Pancreas (tissue), 10 donors: ENCODE measurements around the gene FHOD1. TPM values are rescaled to one million over a fixed set of nuclear protein-coding genes. Genes with fewer than 3 reads are reported as not detected.
A peak's percentile ranks its signal among the peaks of the same experiment; 100 is the strongest.

Experiments used
- ATAC-seq, 4 donors: fragments of 200-7000 bp; cut with Tn5 transposase; one replicate each; pipeline versions ENCODE4 v1.8.0 to v1.9.1; 2020; ENCODE audit warnings: mild to moderate bottlenecking in 4 of 4, moderate library complexity in 4 of 4
- DNase-seq, 6 donors: peaks; one replicate each; pipeline ENCODE4 v3.0.0-alpha.2; 2020
- FAIRE-seq: peaks from 2 replicates; lab custom pipeline; 2012; peaks lifted over from hg19 to GRCh38; lab: Jason Lieb, UNC
- H3K27ac ChIP-seq, 4 donors: fragments of 200-600 bp; sonication (generic); 1 replicate in 3 of 4; 2 replicates in 1 of 4; pipeline versions ENCODE4 v1.5.0 to v1.8.0; 2020
- H3K27me3 ChIP-seq, 4 donors: fragments of 200-600 bp; one replicate each; pipeline ENCODE4 v1.8.0; 2021
- H3K36me3 ChIP-seq, 3 donors: fragments of 200-600 bp; sonication (generic) in 1 of 3; one replicate each; pipeline versions ENCODE4 v1.5.0 to v1.8.0; 2020 to 2021
- H3K4me1 ChIP-seq, 3 donors: fragments of 200-600 bp; one replicate each; pipeline ENCODE4 v1.8.0; 2021
- H3K4me3 ChIP-seq, 4 donors: fragments of 200-600 bp; sonication (generic) in 2 of 4; one replicate each; pipeline versions ENCODE4 v1.5.0 to v1.8.0; 2020 to 2021
- H3K9me3 ChIP-seq, 4 donors: fragments of 200-600 bp; one replicate each; pipeline ENCODE4 v1.8.0; 2021
- WGBS, 2 donors: extraction: QIAGEN DNeasy Blood & Tissue Kit; methylation state at CpG; one replicate each; pipeline ENCODE4 v1.1.7; 2013; 5-methylcytosine and 5-hydroxymethylcytosine counted together
- intact Hi-C, 3 donors: fragments of 100-400 bp; cut with DNase I; formaldehyde crosslinking; loops; one replicate each; pipeline versions ENCODE4 v1.11.1 to v1.14.2; 2022
- polyA plus RNA-seq, 2 donors: library from polyadenylated mRNA; stranded (reverse); fragments of 200-250 nt; gene quantifications; one replicate each; pipeline ENCODE4 v1.2.3, GENCODE V29; 2013
- total RNA-seq, 6 donors: library from RNA; stranded (reverse); fragmentation: NEBNext Ultra II Directional in 4 of 6; extraction: Animal tissue kit (Norgen Biotek cat#: 25700) in 4 of 6; gene quantifications; one replicate each; pipeline versions ENCODE4 v1.2.1 to v1.2.4, GENCODE V29; 2021 to 2023
- TF ChIP-seq, protein P1 (sequence below), 4 donors: fragments of 200-600 bp; sonication (generic) in 3 of 4; IDR thresholded peaks; one replicate each; pipeline versions ENCODE4 v1.5.0 to v1.8.0; 2021; ENCODE audit warnings: antibody characterized with exemption in 4 of 4
- donor health status: healthy with polysubstance abuse.
- donor health status: DM: no; HTN: no; CAD: no; lungs with moderate emphysema.
- donor health status: DM: no; HTN: no; CAD: no.
- donor health status: control.
- donor health status: control.
- donor health status: Bipolar disorder and iron deficiency.
- donor health status: DM: yes; HTN: yes; CAD: no.
- donor health status: DM: no; HTN: no; CAD: no.
- donor health status: DM: no; HTN: no; CAD: no.
- donor health status: DM: yes; HTN: yes; CAD: no.

Gene FHOD1
- total and polyA plus RNA-seq, 8 donors: 7.8 to 41.2 (median 11.3) TPM

- TF ChIP-seq, protein P1, sequence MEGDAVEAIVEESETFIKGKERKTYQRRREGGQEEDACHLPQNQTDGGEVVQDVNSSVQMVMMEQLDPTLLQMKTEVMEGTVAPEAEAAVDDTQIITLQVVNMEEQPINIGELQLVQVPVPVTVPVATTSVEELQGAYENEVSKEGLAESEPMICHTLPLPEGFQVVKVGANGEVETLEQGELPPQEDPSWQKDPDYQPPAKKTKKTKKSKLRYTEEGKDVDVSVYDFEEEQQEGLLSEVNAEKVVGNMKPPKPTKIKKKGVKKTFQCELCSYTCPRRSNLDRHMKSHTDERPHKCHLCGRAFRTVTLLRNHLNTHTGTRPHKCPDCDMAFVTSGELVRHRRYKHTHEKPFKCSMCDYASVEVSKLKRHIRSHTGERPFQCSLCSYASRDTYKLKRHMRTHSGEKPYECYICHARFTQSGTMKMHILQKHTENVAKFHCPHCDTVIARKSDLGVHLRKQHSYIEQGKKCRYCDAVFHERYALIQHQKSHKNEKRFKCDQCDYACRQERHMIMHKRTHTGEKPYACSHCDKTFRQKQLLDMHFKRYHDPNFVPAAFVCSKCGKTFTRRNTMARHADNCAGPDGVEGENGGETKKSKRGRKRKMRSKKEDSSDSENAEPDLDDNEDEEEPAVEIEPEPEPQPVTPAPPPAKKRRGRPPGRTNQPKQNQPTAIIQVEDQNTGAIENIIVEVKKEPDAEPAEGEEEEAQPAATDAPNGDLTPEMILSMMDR (IDR thresholded peaks at IDR 0.05): no peak
- no peak for FAIRE-seq
- no peak overlapping the region for H3K4me3 ChIP-seq
- H3K36me3 ChIP-seq: no peaks in the 10 kb centered on the region
- peak in 1 of 6 donors; percentile 10 for DNase-seq
- H3K9me3 ChIP-seq: no peaks in the 10 kb centered on the region
- peaks cover 0 to 2% (median 0%) of the 10 kb centered on the region in 3 donors for H3K4me1 ChIP-seq
- no peaks in the 10 kb centered on the region for H3K27me3 ChIP-seq
- H3K27ac ChIP-seq: no peak overlapping the region
- no peak for ATAC-seq
- 91 to 95% methylated on average over 21 of the region's 21 CpGs for WGBS, 2 donors
- intact Hi-C loops: no loop called here
Observed at GRCh38 chr16:67283826-67284555, 36.7 kb upstream of the FHOD1 start.

- no peaks in the 10 kb centered on the region for H3K36me3 ChIP-seq
- peak in 1 of 6 donors; percentile 7 for DNase-seq
- H3K27me3 ChIP-seq: no peaks in the 10 kb centered on the region
- H3K27ac ChIP-seq: no peak overlapping the region
- FAIRE-seq: no peak
- no peaks in the 10 kb centered on the region for H3K9me3 ChIP-seq
- WGBS, 2 donors: 93% methylated on average over 7 of the region's 7 CpGs
- TF ChIP-seq, protein P1 (IDR thresholded peaks at IDR 0.05): no peak
- no peak overlapping the region for H3K4me3 ChIP-seq
- H3K4me1 ChIP-seq: peaks cover 0 to 5% (median 0%) of the 10 kb centered on the region in 3 donors
- no peak for ATAC-seq
- intact Hi-C loops: no loop called here
Observed at GRCh38 chr16:67283039-67283825, 36.0 kb upstream of the FHOD1 start.

DNA sequence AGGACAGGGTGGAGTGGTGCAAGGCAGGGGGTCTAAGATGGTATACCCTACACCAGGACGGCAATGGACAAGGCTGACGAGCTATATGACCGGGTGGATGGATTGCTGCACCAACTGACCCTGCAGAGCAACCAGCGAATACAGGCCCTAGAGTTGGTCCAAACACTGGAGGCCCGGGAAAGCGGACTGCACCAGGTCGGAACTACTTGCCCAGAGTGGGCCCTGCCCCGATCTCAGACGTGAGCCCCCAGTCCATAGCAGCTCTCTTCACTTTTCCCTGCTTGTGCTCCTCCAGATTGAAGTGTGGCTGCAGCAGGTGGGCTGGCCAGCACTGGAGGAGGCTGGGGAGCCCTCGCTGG is 35.1 kb upstream of the FHOD1 start:
- no peak for FAIRE-seq
- H3K27ac ChIP-seq: no peak overlapping the region

DNA sequence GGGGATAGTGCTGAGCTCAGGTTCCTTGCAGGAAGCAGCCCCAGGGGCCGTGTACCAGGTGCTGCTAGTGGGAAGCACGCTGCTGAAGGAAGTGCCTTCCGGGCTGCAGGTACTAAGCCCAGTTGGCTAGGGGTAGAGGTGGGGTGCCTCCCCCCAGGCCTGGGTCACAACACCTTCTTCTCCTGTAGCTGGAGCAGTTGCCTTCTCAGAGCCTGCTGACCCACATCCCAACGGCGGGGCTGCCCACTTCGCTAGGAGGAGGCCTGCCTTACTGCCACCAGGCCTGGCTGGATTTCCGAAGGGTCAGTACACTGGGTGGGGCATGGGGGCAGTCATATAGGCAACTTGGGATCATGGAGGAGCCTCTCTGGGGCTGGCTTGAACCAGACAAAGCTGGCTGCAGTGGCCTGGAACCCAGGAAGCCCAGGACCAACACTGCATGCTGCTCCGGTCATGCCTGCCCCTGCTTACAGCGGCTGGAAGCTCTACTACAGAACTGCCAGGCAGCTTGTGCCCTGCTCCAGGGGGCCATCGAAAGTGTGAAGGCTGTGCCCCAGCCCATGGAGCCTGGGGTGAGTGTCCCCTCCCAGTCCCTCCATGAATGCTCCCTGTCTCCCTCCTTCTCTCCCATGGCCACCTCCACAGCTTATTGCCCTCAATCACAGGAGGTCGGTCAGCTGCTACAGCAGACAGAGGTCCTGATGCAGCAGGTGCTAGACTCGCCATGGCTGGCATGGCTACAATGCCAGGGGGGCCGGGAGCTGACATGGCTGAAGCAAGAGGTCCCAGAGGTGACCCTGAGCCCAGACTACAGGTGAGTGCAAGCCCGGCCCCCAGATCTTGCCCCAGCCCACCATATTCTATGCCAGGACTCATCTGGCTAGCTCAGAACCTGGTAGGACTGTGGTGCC is 34.5 kb upstream of the FHOD1 start:
- WGBS, 2 donors: 82 to 94% methylated on average over 14 of the region's 14 CpGs
- TF ChIP-seq, protein P1 (IDR thresholded peaks at IDR 0.05): no peak
- Histone ChIP-seq H3K4me3 (no peak overlapping the region), H3K9me3 (no peaks in the 10 kb centered on the region), H3K36me3 (no peaks in the 10 kb centered on the region), H3K4me1 (peaks cover 0 to 6% (median 0%) of the 10 kb centered on the region in 3 donors), H3K27me3 (no peaks in the 10 kb centered on the region), H3K27ac (no peak overlapping the region)
- DNase-seq (peak in 2 of 6 donors; percentile 20 to 51), FAIRE-seq (no peak), ATAC-seq (no peak)
- intact Hi-C loops: no loop called here

More for the DNA sequence above, 35.1 kb upstream of the FHOD1 start:
- intact Hi-C loops: no loop called here
- H3K36me3 ChIP-seq: no peaks in the 10 kb centered on the region
- no peaks in the 10 kb centered on the region for H3K9me3 ChIP-seq
- WGBS, 2 donors: 92 to 98% methylated on average over 10 of the region's 10 CpGs
- DNase-seq: peak in 1 of 6 donors; percentile 32
- H3K27me3 ChIP-seq: no peaks in the 10 kb centered on the region
- ATAC-seq: no peak
- H3K4me1 ChIP-seq: peaks cover 0 to 6% (median 0%) of the 10 kb centered on the region in 3 donors
- TF ChIP-seq, protein P1 (IDR thresholded peaks at IDR 0.05): no peak
- H3K4me3 ChIP-seq: no peak overlapping the region
